ENCODE measurements around the gene ABAT. TPM values are rescaled to one million over a fixed set of nuclear protein-coding genes. Genes with fewer than 3 reads are reported as not detected.

ABAT gene
- total RNA-seq, 1 experiment from 2014 or later: 7.3 TPM

DNA sequence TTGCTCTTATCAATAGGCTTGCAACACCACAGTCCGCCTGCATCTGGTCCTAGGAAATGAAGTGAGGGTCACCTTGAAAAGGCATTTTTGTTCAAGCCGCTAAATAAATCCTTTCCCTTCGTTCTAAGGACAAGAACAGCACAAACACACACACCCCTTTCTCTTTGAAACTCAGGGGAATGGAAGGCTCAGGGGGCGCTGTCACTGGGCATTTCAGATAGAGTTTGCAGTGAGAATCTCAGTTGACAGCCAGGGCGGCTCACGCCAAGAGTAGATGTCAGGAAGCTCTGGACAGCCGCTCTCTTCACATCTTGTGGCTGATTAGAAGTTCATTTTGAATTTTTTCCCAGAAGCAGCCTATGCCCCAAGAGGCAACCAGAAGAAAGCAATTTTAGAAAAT is 39.8 kb downstream of the ABAT start:
- no peak overlapping the region for H4K91ac ChIP-seq (ENCODE audit: insufficient read length, low read depth, low read length)
- no peak overlapping the region for H3K18ac ChIP-seq (ENCODE audit: insufficient read length, low read depth, low read length)
- H3K27me3 ChIP-seq (ENCODE audit: insufficient read depth, low read length): no peaks in the 10 kb centered on the region
- no peak overlapping the region for H4K8ac ChIP-seq (replicated peaks; ENCODE audit: insufficient read length, low read depth, low read length)
- no peak overlapping the region for H3T11ph ChIP-seq (ENCODE audit: low read length)
- H2BK120ac ChIP-seq (ENCODE audit: low read depth, low read length, poor library complexity, severe bottlenecking): no peak overlapping the region
- H3K9ac ChIP-seq (ENCODE audit: extremely low read depth, insufficient read length, low read length): no peak overlapping the region
- no peaks in the 10 kb centered on the region; a peak in 1 of 5 replicates for H3K9me3 Mint-ChIP-seq
- no peak overlapping the region for H2BK15ac ChIP-seq (ENCODE audit: low read depth, low read length)
- H2AK5ac ChIP-seq (ENCODE audit: insufficient read length, low read length): no peak overlapping the region
- no peak overlapping the region for H3K14ac ChIP-seq (ENCODE audit: insufficient read depth, low read length)
- no CpG with 5 or more reads among the region's 7 CpGs for WGBS (ENCODE audit: extremely low coverage, insufficient read length, low lambda C conversion rate)
- no peak overlapping the region for H2AFZ ChIP-seq (ENCODE audit: low read length)
- H3K27ac Mint-ChIP-seq: no peak overlapping the region
- no peaks in the 10 kb centered on the region for H4K20me1 ChIP-seq (ENCODE audit: control insufficient read depth, insufficient read depth, insufficient read length)
- no peak overlapping the region for H3K23ac ChIP-seq (ENCODE audit: insufficient read length, low read depth, low read length)
- no peaks in the 10 kb centered on the region for H3K79me2 ChIP-seq (ENCODE audit: insufficient read depth, low read length)
- no peak overlapping the region for H3K4me2 ChIP-seq (ENCODE audit: insufficient read depth, insufficient read length, low read length)
- peaks cover 22 to 33% of the 10 kb centered on the region in 2 experiments for H3K4me1 Mint-ChIP-seq
- no peaks in the 10 kb centered on the region; a peak in 1 of 7 replicates for H3K36me3 Mint-ChIP-seq (ENCODE audit: insufficient read depth in 1 of 3, low read depth in 3 of 3)
- DNase-seq: no peak
- no peaks in the 10 kb centered on the region for H3K23me2 ChIP-seq (ENCODE audit: insufficient read length, low read depth, low read length, poor library complexity, severe bottlenecking)
- no peak overlapping the region for H3K56ac ChIP-seq (ENCODE audit: insufficient read length, low read depth, low read length)
- no peaks in the 10 kb centered on the region for H3K4me1 ChIP-seq (ENCODE audit: insufficient read depth, low read length)
- H2BK12ac ChIP-seq (ENCODE audit: insufficient read length, low read depth, low read length): no peak overlapping the region
- no peaks in the 10 kb centered on the region for H3K9me3 ChIP-seq (ENCODE audit: control insufficient read depth, low read depth, low read length)
- H2BK20ac ChIP-seq (ENCODE audit: low read depth, low read length, poor library complexity, severe bottlenecking): no peak overlapping the region
- no peak overlapping the region for H3K27ac ChIP-seq (ENCODE audit: insufficient read length, low read depth, low read length)
- H4K5ac ChIP-seq (ENCODE audit: insufficient read length, low read depth, low read length): no peak overlapping the region
- no peaks in the 10 kb centered on the region for H3K79me1 ChIP-seq (ENCODE audit: insufficient read depth, low read depth, low read length, poor library complexity, severe bottlenecking)
- TF ChIP-seq, protein P1, sequence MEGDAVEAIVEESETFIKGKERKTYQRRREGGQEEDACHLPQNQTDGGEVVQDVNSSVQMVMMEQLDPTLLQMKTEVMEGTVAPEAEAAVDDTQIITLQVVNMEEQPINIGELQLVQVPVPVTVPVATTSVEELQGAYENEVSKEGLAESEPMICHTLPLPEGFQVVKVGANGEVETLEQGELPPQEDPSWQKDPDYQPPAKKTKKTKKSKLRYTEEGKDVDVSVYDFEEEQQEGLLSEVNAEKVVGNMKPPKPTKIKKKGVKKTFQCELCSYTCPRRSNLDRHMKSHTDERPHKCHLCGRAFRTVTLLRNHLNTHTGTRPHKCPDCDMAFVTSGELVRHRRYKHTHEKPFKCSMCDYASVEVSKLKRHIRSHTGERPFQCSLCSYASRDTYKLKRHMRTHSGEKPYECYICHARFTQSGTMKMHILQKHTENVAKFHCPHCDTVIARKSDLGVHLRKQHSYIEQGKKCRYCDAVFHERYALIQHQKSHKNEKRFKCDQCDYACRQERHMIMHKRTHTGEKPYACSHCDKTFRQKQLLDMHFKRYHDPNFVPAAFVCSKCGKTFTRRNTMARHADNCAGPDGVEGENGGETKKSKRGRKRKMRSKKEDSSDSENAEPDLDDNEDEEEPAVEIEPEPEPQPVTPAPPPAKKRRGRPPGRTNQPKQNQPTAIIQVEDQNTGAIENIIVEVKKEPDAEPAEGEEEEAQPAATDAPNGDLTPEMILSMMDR (conservative IDR thresholded peaks at IDR 0.05): peak; percentile 18; the same call in 1 of the 3 replicates
- H3K4ac ChIP-seq (ENCODE audit: low read depth, low read length): no peak overlapping the region
- peaks cover 6% of the 10 kb centered on the region for H3K27me3 Mint-ChIP-seq (ENCODE audit: low read depth)
- H3K4me3 Mint-ChIP-seq: no peak overlapping the region
- H2BK5ac ChIP-seq (ENCODE audit: insufficient read length, low read length): no peak overlapping the region
